ENCODE measurements around the gene ZC3H10.
A peak's percentile ranks its signal among the peaks of the same experiment; 100 is the strongest.
"Not testable (repeated sequence)": the region's sequence is repeated elsewhere in the genome, so short reads cannot be mapped to it uniquely, and the experiment has no call there.

The ZC3H10 gene

GRCh38 chr12:56154818-56155217, 36.8 kb downstream of the ZC3H10 start:
- no peak for DNase-seq (ENCODE audit: low read depth, low spot score)

DNA sequence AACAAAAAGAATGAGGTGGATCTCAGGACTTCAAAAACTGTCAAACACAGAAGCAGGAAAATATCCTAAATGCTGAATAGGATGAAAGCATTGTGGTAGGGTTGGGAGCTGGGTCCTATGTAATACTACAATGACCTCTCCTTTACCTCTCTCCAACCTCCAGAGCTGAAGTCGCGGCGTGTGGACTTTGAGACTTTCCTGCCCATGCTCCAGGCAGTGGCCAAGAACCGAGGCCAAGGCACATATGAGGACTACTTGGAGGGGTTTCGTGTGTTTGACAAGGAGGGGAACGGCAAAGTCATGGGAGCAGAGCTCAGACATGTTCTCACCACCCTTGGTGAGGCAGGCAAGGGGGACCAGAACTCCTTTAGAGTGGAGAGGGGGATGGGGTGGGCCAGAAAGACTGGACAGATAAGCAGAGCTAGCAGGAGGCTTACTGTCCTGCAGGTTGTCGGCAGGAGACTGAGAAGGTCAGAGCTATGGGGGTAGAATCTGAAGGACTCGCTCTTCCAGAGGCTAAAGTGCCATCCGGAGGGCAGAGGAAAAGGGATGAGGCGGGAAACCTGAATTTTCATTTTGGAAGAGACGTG, 37.3 kb downstream of the ZC3H10 start:
- DNase-seq (ENCODE audit: low read depth, low spot score), result no peak

GRCh38 chr12:56156464-56157200, 38.6 kb downstream of the ZC3H10 start:
- not testable (repeated sequence) for DNase-seq (ENCODE audit: low read depth, low spot score)

DNA sequence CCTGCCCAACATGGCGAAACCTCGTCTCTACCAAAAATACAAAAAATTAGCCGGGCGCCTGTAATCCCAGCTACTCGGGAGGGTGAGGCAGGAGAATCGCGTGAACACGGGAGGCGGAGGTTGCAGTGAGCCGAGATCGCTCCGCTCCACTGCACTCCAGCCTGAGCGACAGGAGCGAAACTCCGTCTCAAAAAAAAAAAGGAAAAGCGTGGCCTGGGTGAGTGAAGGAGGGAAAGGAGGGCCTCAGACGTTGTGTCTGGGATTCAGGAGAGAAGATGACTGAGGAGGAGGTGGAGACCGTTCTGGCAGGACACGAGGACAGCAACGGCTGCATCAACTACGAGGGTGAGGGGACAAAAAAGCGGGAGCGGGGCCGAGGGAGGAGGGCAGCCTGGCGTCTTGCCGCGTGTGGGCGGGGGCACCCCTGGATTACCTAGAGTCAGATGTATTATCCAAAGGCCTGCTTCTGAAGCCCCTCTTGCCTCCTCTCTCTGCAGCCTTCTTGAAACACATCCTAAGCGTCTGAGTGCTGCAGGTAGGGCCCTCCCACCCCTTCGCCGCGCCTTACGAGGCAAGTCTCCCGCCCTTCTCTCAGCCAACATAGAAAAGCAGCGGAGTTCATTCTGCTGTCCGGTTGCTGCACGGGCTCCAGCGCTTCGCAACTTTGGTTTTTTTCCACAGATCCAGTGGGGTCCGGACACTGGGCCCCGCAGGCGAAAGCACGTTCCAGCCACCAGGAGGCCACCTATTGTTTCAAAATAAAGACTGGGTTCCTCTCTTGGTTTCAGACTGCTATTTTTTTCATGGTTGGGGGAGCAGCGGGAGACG, 39.3 kb downstream of the ZC3H10 start:
- DNase-seq (ENCODE audit: low read depth, low spot score), result peak; percentile 30

DNA sequence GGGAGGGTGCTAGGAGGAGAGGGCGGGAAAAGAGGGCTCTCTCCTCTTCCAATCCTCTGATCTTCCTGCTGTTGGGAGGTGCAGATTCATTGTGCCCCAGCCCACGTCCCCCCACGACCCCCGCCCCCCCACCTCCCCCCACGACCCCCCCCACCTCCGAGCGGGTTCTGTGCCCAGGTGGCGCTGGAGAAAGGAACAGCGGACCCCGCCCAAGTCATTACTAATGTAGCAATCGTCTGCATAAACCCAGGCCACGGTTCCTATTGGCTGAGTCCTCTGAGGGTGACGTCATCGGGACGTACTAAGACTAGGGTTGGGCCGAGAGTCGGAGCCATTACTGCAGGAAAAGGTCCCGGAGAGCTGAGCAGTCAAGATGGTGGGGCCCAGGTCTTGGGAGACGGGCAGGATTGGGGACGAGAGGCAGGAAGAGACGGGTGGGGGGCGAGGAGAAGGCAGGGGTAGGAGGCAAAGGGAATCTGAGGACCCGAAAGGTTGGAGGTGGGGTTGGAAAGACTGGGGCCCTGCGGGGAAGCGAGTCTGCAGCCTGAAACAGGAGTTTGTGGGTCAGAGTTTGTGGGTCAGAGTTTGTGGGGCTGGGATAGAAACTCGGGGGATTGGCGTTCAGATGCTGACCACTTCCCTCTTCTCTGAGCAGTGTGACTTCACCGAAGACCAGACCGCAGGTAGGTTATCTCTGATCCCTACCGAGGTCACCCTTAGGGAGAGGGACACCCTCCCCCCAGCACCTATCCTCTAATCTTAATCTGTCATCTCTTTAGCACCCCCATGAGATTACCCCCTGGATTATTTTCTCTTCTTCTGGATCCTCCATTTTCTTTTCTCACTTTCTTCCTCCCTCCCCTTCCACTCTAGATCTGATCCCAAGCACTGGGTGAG, 40.2 kb downstream of the ZC3H10 start, which contains the start of gene MYL6:
Gene MYL6 (plus strand): TSS at position 331 of the 897 bp plus-strand sequence. CDS start 43 bp downstream, at position 374.
- peak; percentile 89 for DNase-seq (ENCODE audit: low read depth, low spot score)

GRCh38 chr12:56158926-56159461, 40.9 kb downstream of the ZC3H10 start:
- DNase-seq (ENCODE audit: low read depth, low spot score), result no peak

GRCh38 chr12:56159482-56160192, 41.6 kb downstream of the ZC3H10 start:
- DNase-seq (ENCODE audit: low read depth, low spot score), result no peak

DNA sequence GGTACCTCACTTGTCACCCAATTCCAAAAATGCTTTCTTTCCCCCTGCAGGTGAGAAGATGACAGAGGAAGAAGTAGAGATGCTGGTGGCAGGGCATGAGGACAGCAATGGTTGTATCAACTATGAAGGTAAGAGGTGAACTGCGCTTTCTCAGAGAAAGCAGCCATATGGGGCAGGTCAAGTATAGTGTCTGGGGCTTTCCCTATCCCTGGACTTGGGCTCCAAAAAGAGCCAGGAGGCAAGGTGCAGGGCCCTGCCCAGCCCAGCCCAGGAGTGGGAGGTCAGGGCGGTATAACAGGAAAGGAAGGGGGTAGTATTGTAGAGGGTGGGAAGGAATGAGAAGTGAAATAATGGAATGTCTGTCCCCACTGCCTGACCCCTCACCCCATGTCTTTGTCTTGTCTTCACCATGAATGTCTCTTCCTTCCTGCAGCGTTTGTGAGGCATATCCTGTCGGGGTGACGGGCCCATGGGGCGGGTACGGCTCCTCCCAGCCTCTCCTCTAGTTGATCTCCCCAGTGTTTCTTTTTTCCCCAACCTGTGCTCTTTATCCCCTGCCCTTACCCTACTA, 42.2 kb downstream of the ZC3H10 start:
- peak; percentile 32 for DNase-seq (ENCODE audit: low read depth, low spot score)

DNA sequence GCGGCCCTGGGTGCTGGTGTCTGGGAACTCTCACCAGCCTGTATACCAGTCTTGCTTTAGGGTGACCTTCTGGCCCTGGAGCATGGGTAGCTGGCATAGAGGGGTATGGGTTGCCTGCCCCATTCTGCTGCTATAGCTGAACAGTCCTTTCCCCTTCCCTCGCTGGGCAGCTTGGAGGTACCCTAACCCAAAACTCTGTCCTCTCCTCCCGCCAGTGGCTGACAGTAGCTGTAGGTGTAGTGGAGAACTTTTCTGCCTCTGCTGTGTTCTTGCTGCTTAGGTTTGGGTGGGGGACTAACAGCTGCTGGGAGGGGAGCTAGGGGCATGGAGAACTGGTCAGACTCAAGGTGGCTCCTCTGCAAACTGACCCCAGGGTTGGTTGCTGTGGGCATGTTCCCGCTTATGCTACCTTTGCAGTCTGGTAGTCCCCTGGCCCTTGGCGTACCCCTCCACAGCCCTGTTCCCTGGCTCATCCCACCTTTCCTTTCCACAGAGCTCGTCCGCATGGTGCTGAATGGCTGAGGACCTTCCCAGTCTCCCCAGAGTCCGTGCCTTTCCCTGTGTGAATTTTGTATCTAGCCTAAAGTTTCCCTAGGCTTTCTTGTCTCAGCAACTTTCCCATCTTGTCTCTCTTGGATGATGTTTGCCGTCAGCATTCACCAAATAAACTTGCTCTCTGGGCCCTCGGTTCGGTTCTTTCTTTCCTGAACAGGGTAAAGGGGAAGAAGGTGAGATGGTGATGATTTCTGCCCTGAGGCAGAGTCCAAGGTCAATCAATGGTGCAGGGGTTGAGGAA, 43.0 kb downstream of the ZC3H10 start:
- DNase-seq (ENCODE audit: low read depth, low spot score), result no peak

GRCh38 chr12:56161690-56162351, 43.8 kb downstream of the ZC3H10 start:
- no peak for DNase-seq (ENCODE audit: low read depth, low spot score)

DNA sequence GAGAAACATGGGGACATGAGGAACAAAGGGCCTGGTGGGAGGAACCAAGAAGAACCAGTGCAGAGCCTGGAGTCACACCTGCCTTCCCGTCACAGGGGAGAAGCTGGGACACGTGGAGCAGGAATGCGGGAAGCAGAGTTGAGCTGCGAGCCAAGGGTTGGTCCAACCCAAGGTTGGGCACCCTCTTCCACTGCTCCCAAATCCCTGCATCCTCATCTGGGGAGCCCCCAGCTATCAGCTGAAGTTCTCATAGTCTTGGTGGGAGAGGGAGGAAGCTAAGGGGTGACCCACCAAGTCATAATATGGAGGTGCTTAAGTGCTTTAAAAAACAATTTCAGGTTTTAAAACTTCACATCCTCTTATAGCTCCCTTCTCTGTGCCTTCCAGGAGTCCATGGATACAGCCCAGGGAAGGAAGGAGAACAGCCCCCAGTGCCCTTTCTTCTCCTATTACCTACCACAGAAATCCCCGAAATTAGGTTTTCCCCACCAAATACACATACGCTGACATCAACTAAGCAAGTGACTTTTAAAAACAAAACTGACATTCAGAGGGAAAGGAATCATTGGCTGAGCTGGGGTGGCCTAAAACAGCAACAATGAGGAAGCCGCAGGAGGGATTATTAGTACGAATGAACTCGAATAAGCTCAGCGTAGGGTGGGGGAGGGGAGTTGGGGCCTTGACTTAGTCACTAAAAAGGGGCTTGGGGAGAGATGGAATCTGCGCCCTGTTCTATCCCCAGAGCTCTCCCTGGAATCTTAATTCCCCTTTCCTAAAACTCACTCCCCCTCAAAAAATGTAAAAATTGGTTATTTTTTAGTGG, 44.6 kb downstream of the ZC3H10 start:
- no peak for DNase-seq (ENCODE audit: low read depth, low spot score)

DNA sequence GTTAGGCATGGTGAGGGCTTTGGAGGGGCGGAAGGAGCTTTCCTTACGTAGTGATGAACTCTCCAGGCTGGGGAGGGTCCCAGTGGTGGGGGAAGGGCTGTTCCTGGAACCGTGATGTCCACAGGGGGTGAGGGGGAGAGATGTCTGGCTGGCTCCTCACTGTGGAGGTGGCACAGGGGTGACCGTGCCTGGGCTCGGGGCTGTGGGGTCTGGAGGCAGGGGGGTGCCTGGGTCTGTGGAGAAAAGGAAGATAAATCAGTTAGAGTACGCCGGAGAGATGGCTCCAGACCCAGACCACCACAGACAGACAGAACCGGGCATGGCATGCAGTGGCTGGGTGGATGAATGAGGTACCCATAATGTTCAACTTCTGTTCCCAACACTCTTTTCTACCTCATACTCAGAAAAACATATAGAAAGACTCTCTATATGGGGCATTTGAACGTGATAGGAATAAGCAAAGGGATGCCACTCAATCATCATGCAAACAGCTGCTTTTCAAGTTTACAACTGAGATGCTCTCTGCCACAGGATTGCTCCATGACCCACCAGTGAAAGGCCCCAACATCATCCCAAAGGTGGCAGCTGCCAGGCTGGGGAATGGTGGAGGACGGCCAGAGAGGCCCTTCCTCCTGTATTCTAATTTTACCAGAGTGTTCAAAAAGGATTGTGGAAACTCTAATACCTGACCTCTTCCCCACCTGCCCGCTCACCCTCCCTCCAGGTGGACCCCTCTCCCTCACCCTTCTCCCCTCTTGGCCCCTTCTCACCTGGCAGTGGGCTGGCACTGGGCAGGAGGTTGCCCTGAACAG, 45.7 kb downstream of the ZC3H10 start:
- no peak for DNase-seq (ENCODE audit: low read depth, low spot score)

DNA sequence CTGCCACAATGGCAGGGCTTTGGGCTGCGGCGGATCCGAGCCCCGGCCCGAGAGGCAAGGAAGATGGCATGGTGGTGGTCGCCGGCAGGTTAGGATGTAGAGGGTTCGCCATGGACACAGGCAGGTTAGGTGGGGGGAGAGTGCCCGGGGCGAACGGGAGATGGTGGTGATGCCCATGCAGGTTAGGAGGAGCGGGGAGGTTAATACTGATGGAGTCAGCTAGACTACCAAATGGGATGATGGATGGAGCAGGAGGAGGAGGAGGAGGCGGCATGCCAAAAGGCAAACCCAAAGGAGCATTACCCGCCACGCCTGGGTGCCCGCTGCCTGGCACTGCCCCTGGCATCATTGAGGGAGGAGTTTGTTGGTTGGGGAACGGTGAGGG, 46.3 kb downstream of the ZC3H10 start:
- DNase-seq (ENCODE audit: low read depth, low spot score), result no peak

GRCh38 chr12:56165369-56165768, 47.3 kb downstream of the ZC3H10 start:
- no peak for DNase-seq (ENCODE audit: low read depth, low spot score)

GRCh38 chr12:56169229-56169759, 51.2 kb downstream of the ZC3H10 start:
- no peak for DNase-seq (ENCODE audit: low read depth, low spot score)

DNA sequence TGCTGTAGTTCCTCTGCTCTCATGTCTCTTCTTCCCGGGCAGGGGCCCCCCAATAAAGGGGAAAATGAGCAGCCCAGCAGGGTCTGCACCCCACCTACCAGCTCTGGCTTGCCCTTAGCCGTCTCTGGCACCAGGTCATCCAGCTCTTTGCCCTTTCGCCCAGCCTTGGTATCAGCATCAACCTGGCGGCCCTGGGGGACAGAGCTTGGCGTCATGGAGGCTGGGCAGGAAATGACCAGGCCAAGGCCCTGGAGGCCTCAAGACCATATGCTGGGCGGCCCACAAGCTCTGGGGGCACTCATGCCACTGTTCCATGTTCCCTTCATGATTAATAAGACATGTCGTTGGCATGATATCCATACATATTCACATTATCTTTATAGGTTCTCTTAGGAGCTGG, 54.8 kb downstream of the ZC3H10 start:
- DNase-seq (ENCODE audit: low read depth, low spot score), result no peak
